ENCODE results near the gene LGR4. TPM values are rescaled to one million over a fixed set of nuclear protein-coding genes. Genes with fewer than 3 reads are reported as not detected.

LGR4 gene
- total RNA-seq, 1 donor from 2014 or later = 1.6 TPM

GRCh38 chr11:27404427-27404826, 68.2 kb downstream of the LGR4 start:
- no peak for DNase-seq (ENCODE audit: low read depth in 2 of 2)

DNA sequence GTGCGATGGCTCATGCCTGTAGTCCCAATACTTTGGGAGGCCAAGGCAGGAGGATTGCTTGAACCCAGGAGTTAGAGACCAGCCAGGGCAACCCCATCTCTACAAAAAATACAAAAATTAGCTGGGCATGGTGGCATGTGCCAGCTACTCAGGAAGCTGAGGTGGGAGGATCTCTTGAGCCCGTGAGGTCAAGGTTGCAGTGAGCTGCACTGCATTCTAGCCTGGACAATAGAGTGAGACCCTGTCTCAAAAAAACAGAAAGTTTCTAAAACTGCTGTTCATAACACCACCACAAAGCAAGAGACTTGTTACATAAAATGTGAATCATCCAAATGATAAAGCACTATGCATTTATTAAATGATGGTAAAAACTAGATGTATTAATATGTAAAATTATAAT, 69.4 kb downstream of the LGR4 start:
- no peak for DNase-seq (ENCODE audit: low read depth in 2 of 2)

- DNase-seq (ENCODE audit: low read depth in 2 of 2) = no peak
Observed at GRCh38 chr11:27402450-27402849, 70.1 kb downstream of the LGR4 start.

DNA sequence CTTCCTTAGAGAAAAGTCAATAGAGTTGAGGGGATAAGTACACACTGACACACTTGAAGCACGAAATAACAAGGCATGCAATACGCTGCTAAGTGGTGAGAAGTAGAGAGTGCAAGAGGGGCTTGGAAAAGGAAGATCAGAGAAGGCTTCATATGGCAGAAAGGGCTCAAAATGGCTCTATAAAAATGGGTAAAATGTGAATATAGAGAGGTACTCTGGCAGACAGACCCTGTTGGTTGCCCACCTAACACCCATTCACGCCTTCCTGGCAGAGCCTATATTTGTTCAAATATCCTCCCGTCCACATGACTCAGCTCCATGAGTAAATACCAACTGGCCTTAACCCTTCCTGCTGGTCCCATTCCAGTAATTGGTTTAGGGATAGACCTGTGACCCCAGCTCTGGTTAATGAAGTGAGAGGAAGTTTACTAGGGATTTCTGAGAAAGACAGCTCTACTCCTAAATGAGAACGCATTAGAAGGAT, 70.7 kb downstream of the LGR4 start:
- no peak for DNase-seq (ENCODE audit: low read depth in 2 of 2)

GRCh38 chr11:27401280-27401832, 71.2 kb downstream of the LGR4 start:
- no peak for DNase-seq (ENCODE audit: low read depth in 2 of 2)

- DNase-seq (ENCODE audit: low read depth in 2 of 2) = no peak
Observed at GRCh38 chr11:27398400-27398770, 74.2 kb downstream of the LGR4 start.

GRCh38 chr11:27397624-27398399, 74.8 kb downstream of the LGR4 start:
- DNase-seq (ENCODE audit: low read depth in 2 of 2) = no peak

DNA sequence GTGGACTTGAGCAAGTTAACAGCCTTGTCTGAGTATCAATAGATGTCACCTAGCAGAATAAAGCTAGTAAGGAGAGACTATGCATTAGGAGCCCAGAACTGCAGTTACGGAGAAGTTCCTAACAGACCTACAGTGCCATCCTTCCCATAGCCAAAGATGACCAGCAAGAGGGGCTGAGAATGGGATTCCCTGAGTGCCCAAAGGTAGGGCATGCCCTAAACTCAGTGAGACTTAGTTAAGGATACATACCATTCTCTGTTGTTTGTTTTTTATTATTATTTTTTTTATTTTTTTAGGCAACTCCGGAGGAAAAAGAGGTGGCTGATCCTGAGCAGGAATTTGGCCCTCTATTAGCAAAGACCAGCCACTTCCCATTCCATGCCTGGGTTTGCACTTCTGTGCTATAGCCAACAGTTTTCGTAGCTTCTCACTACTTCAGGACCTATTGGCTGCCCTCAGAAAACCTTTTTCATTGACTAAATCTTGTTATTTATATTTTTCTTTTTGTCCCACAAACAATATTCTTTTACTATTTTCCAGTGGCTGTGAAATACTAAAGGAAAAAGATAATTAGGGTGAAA, 76.2 kb downstream of the LGR4 start:
- no peak for DNase-seq (ENCODE audit: low read depth in 2 of 2)

- no peak for DNase-seq (ENCODE audit: low read depth in 2 of 2)
Observed at GRCh38 chr11:27395556-27396258, 76.9 kb downstream of the LGR4 start.

- no peak for DNase-seq (ENCODE audit: low read depth in 2 of 2)
Observed at GRCh38 chr11:27394781-27395228, 77.8 kb downstream of the LGR4 start.

GRCh38 chr11:27392278-27393114, 80.1 kb downstream of the LGR4 start:
- peak in 1 of 2 donors; percentile 69 for DNase-seq (ENCODE audit: low read depth in 2 of 2)

DNA sequence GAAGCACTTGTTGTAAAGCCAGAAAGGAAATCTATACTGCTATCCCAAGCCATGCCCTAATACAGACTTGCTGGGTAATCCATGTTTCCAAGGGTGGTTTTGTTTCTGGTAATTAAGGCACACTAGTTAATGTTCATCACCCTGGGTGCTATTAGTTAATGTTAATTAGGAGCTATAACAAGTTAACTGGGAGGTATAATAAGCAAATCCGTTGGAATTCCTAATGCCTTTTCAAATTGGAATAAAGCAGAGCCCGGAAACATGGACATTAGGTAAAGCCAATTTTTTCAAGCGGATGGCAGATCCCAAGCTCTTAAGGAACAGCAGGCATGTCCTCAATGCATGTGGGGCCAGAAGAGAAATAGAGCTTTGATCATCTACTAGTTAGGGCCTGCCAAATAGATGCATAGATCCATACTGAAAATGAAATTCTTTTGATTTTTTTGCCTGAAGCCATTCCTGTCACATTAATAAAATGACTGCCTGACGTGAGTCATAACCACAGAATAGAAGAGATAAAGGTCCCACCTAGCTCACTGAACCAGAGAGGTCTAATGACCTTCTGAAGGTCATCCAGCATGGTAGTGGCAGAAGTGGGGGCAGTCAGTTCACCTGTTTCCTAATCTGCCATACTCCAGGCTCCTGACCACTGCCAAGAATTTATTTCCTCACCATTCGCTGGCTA, 81.1 kb downstream of the LGR4 start:
- no peak for DNase-seq (ENCODE audit: low read depth in 2 of 2)

GRCh38 chr11:27390318-27391295, 82.0 kb downstream of the LGR4 start:
- no peak for DNase-seq (ENCODE audit: low read depth in 2 of 2)

- no peak for DNase-seq (ENCODE audit: low read depth in 2 of 2)
Observed at GRCh38 chr11:27388869-27389268, 83.7 kb downstream of the LGR4 start.

DNA sequence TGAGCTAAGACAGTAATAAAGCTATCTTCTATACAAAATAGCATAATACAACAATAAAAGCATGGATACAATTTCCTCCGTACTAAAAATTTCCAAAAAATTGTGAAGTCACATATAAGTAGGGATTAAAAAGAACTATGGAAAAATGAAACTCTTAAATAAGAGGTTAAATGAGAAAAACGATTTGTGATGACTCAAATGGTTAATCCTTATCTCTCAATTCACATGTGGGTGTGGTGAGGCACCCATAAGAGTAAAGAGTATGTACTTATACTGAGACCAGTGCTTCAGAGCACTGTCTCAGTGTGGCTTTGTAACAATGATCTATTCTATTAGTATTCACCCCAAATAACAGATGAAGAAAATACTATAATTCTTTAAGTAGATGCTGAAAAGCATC, 84.6 kb downstream of the LGR4 start:
- no peak for DNase-seq (ENCODE audit: low read depth in 2 of 2)

GRCh38 chr11:27387362-27387761, 85.2 kb downstream of the LGR4 start:
- DNase-seq (ENCODE audit: low read depth in 2 of 2) = no peak

DNA sequence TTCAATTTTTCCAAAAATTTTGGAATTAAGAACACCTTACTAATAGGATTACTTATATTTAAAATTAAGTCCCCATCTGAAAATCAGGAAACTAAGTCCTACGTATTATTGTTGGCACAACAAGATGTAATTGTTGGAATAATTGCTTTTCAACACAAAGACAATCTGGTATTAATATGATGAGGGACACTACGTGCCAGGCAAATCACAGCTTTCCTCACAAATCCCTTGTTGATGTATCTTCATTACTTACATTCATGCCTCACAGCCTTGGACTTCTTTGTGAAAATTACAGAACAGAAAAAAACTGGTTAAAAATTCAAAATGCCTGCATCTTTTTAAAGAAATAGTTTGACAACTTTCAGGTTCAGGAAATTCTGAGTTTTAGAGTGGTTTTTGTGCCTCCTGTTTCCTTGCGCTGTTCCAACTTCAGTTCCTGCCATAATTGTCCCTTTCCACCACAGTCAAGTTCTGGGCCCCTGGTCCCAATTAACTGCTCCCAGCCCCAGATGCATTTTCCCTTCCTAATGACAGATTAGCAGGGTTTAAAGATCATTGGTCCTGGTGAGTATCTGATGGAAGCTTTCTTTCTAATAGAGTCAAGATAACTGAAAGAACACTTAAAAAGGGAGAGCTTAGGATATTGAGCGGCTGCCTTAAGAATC, 86.3 kb downstream of the LGR4 start:
- DNase-seq (ENCODE audit: low read depth in 2 of 2) = no peak

- peak in 1 of 2 donors; percentile 77 for DNase-seq (ENCODE audit: low read depth in 2 of 2)
Observed at GRCh38 chr11:27385245-27385644, 87.3 kb downstream of the LGR4 start.

DNA sequence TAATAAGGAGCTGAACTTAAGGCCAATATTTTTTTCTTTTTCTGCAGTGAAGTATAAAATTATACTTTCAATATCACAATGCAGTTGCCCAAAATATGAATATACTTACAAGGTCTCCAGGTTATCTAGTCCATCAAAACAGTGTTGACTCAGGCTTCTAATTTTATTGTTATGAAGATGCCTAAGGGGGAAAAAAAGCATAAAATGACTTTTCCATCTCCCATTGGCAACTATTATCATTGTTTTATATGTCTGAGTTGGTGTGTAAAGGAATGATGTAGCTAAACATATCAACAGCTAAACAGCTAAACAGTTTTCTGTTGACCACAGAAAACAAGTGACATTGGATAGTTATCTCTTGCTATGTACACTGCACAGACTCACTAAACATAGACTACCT, 88.4 kb downstream of the LGR4 start:
- no peak for DNase-seq (ENCODE audit: low read depth in 2 of 2)
